GM19463 (cell line): ENCODE data around the gene JAK2.
"Not testable (repeated sequence)": the region's sequence is repeated elsewhere in the genome, so short reads cannot be mapped to it uniquely, and the experiment has no call there.

ENCODE experiments used
- ATAC-seq: cut with Tn5 transposase; IDR thresholded peaks from one replicate; pipeline ENCODE4 v1.9.1; 2021; ENCODE audit warnings: mild to moderate bottlenecking, moderate library complexity; ENCODE audit not compliant: unreplicated experiment

The JAK2 gene

GRCh38 chr9:4984621-4985385 lies at the start of gene JAK2:
Gene JAK2 (plus strand): TSS chr9:4985272. CDS start chr9:5021988, 36,716 bp downstream.
- ATAC-seq = peak; percentile 71

GRCh38 chr9:4936277-4936676 lies 48.8 kb upstream of the JAK2 start:
- no peak for ATAC-seq

GRCh38 chr9:4936823-4937222 lies 48.2 kb upstream of the JAK2 start:
- ATAC-seq = peak; percentile 59

GRCh38 chr9:4937446-4937845 lies 47.6 kb upstream of the JAK2 start:
- no peak for ATAC-seq

GRCh38 chr9:4938496-4938895 lies 46.6 kb upstream of the JAK2 start:
- no peak for ATAC-seq

- peak; percentile 89 for ATAC-seq
These were observed 45.9 kb upstream of the JAK2 start for GRCh38 chr9:4939118-4939561.

- not testable (repeated sequence) for ATAC-seq
These were observed 42.9 kb upstream of the JAK2 start for GRCh38 chr9:4942042-4942691.

- no peak for ATAC-seq
These were observed 41.7 kb upstream of the JAK2 start for GRCh38 chr9:4943346-4943745.

- ATAC-seq = not testable (repeated sequence)
These were observed 40.5 kb upstream of the JAK2 start for GRCh38 chr9:4944431-4945211.

- ATAC-seq = no peak
These were observed 38.1 kb upstream of the JAK2 start for GRCh38 chr9:4946937-4947336.

GRCh38 chr9:4955836-4956235 lies 29.2 kb upstream of the JAK2 start:
- ATAC-seq = no peak

GRCh38 chr9:4959031-4959430 lies 26.0 kb upstream of the JAK2 start:
- no peak for ATAC-seq

- ATAC-seq = no peak
These were observed 23.0 kb upstream of the JAK2 start for GRCh38 chr9:4962085-4962484.

GRCh38 chr9:4964540-4964939 lies 20.5 kb upstream of the JAK2 start:
- no peak for ATAC-seq

GRCh38 chr9:4965174-4965821 lies 19.8 kb upstream of the JAK2 start:
- ATAC-seq = no peak

- ATAC-seq = no peak
These were observed 17.5 kb upstream of the JAK2 start for GRCh38 chr9:4967523-4967922.

GRCh38 chr9:4969130-4969529 lies 15.9 kb upstream of the JAK2 start:
- no peak for ATAC-seq

GRCh38 chr9:4970970-4971641 lies 14.0 kb upstream of the JAK2 start:
- peak; percentile 93 for ATAC-seq

- ATAC-seq = no peak
These were observed 11.8 kb upstream of the JAK2 start for GRCh38 chr9:4973246-4973645.

GRCh38 chr9:4973902-4974301 lies 11.2 kb upstream of the JAK2 start:
- ATAC-seq = no peak

GRCh38 chr9:4979239-4979638 lies 5.8 kb upstream of the JAK2 start:
- ATAC-seq = no peak
